Stimulated activated CD4-positive, alpha-beta T cell treated with anti-CD3 and anti-CD28 coated beads, Interleukin-4, amount 100 ng/mL, for 48 hours (primary cell): ENCODE data around the gene KLK5.
"Not testable (repeated sequence)": the region's sequence is repeated elsewhere in the genome, so short reads cannot be mapped to it uniquely, and the experiment has no call there.

ENCODE experiments used
- DNase-seq, 2 donors: peaks; one replicate each; pipeline ENCODE4 v3.0.0-alpha.2; 2020; ENCODE audit warnings: low read depth in 2 of 2

The KLK5 gene

GRCh38 chr19:50952910-50953309, at the start of gene KLK5:
Gene KLK5, minus strand, starts transcription at chr19:50953038. Its CDS starts 381 bp downstream, at chr19:50952657.
- no peak for DNase-seq

- DNase-seq, result no peak
These were observed 49.3 kb upstream of the KLK5 start for GRCh38 chr19:51002089-51002532.

DNA sequence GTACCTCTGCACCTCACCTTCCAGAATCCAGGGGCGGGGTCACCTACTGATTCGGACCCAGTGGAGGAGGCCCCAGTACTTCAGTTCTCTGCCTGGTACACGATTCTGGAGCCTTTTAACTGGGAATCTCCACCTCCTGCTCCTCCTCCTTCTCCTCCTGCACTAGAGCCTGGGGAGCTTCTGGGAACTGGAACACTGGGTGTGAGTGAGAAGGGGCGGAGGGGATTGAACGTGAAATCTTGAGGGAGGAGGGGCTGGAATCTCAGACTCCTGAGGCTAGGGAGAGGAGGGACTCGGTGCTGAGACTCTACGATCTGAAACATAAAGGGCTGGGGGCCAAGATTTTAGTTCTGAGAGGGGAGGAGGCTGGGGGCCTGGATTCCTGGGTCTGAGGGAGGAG, 48.7 kb upstream of the KLK5 start, which contains the start of gene KLK8:
TSS of gene KLK8 (minus strand) at position 90 of the 400 bp plus-strand sequence. CDS start 437 bp downstream, outside the sequence.
- no peak for DNase-seq

- no peak for DNase-seq
These were observed 48.1 kb upstream of the KLK5 start for GRCh38 chr19:51000981-51001380.

- DNase-seq, result no peak
These were observed 47.6 kb upstream of the KLK5 start for GRCh38 chr19:51000426-51000825.

- no peak for DNase-seq
These were observed 45.8 kb upstream of the KLK5 start for GRCh38 chr19:50998686-50999085.

DNA sequence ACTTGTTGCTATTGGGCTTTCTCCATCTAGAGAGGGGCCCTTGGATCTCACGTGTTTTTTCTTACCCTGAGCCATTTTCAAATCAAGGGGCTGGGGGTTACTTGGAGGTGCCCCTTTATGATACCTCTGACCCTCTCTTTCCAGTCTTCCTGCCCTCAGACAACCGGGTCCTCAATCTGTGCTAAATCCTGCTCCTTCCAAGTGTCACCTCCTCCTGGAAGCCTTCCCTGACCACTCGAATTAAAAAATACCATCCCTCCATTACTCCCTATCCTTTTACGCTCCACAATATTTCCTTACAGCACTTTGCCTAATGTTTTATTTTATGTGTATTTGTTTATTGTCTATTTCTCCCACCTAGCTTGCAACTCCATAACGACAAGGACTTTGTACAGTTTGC, 45.2 kb upstream of the KLK5 start:
- DNase-seq, result no peak

GRCh38 chr19:50994129-50994528, 41.3 kb upstream of the KLK5 start:
- no peak for DNase-seq

DNA sequence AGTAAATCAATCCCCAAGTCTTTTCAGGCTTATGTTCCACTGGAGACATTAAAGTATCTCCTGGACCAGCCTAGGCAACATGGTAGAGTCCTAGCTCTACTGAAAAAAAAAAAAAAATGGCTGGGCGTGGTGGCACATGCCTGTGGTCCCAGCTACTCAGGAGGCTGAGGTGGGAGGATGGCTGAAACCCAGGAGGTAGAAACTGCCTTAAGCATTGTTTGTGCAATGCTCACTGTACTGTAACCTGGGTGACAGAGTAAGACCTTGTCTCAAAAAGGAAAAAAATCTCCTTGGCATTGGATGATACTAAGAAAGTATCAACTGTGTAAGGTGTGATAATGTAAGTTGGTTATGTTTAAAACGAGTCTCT, 39.8 kb upstream of the KLK5 start:
- DNase-seq, result no peak

DNA sequence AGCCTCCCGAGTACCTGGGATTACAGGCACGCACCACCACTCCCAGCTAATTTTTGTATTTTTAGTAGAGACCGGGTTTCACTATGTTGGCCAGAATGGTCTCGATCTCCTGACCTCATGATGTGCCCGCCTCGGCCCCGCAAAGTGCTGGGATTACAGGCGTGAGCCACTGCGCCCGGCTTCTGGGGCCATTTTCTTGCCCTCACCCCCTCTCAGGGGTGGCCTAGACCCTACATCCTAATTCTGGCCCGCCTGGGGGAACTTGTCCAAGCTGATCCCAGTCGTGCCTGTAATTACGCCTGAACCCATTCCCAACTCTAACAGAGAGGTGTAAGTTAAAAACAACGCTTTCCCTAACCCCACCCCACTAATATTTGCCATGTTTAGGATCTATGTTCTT, 31.6 kb upstream of the KLK5 start:
- DNase-seq, result not testable (repeated sequence)

- DNase-seq, result no peak
These were observed 30.9 kb upstream of the KLK5 start, which contains the start of gene KLK7 for GRCh38 chr19:50983625-50984292. Gene KLK7, minus strand, starts transcription at chr19:50983917. Its CDS starts 1,518 bp downstream, at chr19:50982399.

DNA sequence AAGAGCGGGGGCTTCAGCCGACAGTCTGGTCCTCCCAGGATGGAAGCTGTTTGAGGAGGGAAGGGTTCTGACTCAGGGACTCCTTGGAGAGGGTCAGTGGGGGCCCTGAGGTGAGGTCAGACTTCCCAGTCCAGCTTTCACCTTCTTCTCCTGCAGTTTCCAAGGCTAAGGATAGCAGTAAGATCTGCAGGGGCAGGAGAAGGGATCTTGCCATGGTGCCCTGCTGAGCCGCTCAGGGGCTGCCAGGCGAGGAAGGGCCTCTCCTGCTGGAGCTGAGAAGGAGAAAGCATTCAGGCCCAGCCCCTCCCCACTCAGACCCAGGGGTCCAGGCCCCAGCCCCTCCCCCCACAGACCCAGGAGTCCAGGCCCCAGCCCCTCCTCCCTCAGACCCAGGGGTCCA, 29.3 kb upstream of the KLK5 start:
- no peak for DNase-seq

GRCh38 chr19:50981587-50982146, 28.8 kb upstream of the KLK5 start:
- DNase-seq, result no peak

DNA sequence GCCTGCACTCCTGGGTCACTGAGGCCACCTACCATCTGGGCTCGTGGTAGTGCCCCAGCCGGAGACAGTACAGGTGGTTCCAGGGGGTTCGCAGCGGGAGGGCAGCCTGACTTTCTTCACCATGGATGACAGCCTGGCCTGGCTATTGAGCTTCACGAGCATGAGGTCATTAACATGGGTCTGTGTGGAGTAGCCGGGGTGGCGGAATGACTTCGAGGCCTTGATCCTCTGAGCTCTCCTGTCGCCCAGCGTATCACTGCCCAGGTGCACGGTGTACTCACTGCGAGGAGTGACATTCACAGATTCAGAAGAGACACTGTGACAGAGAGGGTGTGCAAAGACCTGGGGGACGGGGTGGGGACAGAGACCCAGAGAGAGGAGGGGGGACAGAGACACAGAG, 27.4 kb upstream of the KLK5 start:
- DNase-seq, result no peak

GRCh38 chr19:50979758-50980157, 26.9 kb upstream of the KLK5 start:
- DNase-seq, result no peak

DNA sequence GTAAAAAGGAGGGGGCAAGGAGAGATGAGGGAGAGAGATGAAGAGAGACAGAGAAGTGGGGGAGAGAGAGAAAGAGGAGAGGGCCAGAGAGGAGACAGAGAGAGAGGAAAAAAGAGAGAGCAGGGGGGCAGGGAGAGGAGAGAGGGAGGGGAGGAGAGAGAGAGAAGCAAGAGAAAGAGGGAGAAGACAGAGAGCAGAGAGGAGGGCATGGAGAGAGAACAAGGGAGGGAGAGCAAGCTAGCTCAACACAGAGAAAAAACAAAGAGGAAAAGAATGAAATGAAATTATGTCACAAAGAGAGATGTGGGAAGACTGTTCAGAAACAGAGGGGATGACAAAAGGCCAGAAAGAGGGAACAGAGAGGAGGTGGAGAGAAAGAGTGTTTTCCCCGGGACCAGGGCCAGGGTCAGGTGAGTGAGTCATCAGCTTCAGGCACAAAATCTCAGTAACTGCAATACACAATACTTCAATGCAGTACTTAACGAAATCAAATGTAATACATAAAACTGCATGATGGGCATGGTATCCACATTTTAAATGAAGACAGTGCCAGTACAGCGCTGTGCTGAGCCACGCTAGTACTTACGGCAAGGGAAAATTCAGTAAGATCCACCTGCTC, 26.0 kb upstream of the KLK5 start:
- DNase-seq, result no peak

DNA sequence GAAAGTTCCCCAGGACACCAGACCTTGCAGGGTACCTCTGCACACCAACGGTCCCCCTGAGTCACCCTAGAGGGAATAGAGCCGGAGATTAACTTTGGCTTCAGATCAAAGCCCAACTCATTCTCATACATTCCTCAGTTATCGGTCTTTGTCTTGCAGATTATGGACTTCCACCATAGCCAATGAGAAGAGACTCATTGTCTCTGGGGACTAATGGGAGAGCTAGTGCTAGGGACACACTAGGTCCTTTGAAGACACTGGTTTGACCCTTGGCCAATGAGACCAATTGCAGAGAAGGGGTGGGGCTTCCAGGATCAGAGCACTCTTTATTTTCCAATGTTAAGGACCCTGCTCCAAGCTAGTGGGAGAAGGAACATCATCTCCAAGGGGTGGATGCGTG, 24.8 kb upstream of the KLK5 start:
- no peak for DNase-seq

DNA sequence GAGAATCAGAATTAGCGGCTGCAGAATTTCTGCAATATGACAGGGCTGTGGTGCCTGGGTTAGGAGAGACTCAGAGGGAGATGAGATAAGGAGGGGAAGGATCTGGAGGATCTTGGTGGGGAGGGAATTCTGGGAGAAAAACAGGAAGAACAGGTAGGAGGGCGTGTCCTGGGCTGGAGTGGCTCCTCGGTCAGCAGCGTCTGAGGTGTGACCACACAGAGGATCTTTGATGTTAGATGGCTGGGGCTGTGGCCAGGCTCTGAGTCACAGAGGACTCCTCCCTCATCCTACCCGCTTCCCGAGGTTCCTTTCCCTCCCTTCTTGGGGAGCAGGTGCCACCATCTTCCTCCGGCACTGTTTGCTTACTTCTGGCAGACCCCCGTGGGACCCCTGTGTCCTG, 22.9 kb upstream of the KLK5 start:
- no peak for DNase-seq

- DNase-seq, result no peak
These were observed 22.1 kb upstream of the KLK5 start for GRCh38 chr19:50974702-50975556.

GRCh38 chr19:50972795-50973376, 20.0 kb upstream of the KLK5 start:
- no peak for DNase-seq

GRCh38 chr19:50969810-50970209, 17.0 kb upstream of the KLK5 start:
- not testable (repeated sequence) for DNase-seq

DNA sequence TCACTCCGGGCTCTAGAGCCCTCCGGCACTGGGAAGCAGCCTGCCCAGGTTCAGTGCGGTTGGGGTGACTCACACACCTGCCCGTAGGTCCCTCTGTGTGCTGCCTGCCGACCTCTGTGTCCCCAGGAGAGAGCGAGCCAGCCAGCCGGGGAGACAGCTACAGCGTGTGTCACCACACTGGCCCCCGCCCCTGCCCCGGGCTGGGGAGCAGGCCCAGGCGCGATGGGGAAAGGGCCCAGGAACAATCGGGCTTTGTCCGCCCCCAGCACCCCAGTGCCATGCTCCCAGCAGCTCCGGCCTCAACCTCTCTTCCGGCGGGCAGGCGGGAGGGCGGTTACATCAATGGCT, 16.5 kb upstream of the KLK5 start, which contains the start of gene KLK6:
TSS of gene KLK6 (minus strand) at position 179 of the 348 bp plus-strand sequence. CDS start 1,487 bp downstream, outside the sequence.
- no peak for DNase-seq
